Left hindlimb (tissue), 1 donor: ENCODE measurements around the gene SYT7.

Experiments
- DNase-seq: peaks from one replicate; pipeline ENCODE4 v3.0.0-alpha.2; 2018

Gene SYT7

GRCh38 chr11:61579676-61580270 is 1.1 kb downstream of the SYT7 start:
- no peak for DNase-seq

- no peak for DNase-seq
These were observed 1.8 kb downstream of the SYT7 start for GRCh38 chr11:61578819-61579675.

- no peak for DNase-seq
These were observed 3.3 kb downstream of the SYT7 start for GRCh38 chr11:61577383-61578118.

GRCh38 chr11:61575886-61576861 is 4.7 kb downstream of the SYT7 start:
- DNase-seq, result no peak

GRCh38 chr11:61574611-61575010 is 6.3 kb downstream of the SYT7 start:
- DNase-seq, result no peak

GRCh38 chr11:61572913-61573312 is 8.0 kb downstream of the SYT7 start:
- no peak for DNase-seq

GRCh38 chr11:61571869-61572268 is 9.0 kb downstream of the SYT7 start:
- no peak for DNase-seq

GRCh38 chr11:61571337-61571736 is 9.5 kb downstream of the SYT7 start:
- no peak for DNase-seq

- no peak for DNase-seq
These were observed 11.2 kb downstream of the SYT7 start for GRCh38 chr11:61569701-61570100.

- no peak for DNase-seq
These were observed 11.9 kb downstream of the SYT7 start for GRCh38 chr11:61569018-61569417.

- DNase-seq, result peak; percentile 82
These were observed 13.4 kb downstream of the SYT7 start for GRCh38 chr11:61567286-61568061.

- no peak for DNase-seq
These were observed 15.8 kb downstream of the SYT7 start for GRCh38 chr11:61564936-61565696.

- DNase-seq, result no peak
These were observed 20.1 kb downstream of the SYT7 start for GRCh38 chr11:61560751-61561150.

- no peak for DNase-seq
These were observed 24.3 kb downstream of the SYT7 start for GRCh38 chr11:61556621-61557020.

- no peak for DNase-seq
These were observed 24.9 kb downstream of the SYT7 start for GRCh38 chr11:61555978-61556377.

- DNase-seq, result no peak
These were observed 25.6 kb downstream of the SYT7 start for GRCh38 chr11:61555051-61555969.

- no peak for DNase-seq
These were observed 26.5 kb downstream of the SYT7 start for GRCh38 chr11:61554172-61554988.

- DNase-seq, result no peak
These were observed 27.3 kb downstream of the SYT7 start for GRCh38 chr11:61553373-61554171.
